GM21526 (cell line): ENCODE data around the gene ENPP1.
"Not testable (repeated sequence)": the region's sequence is repeated elsewhere in the genome, so short reads cannot be mapped to it uniquely, and the experiment has no call there.

Experiments
- ATAC-seq: cut with Tn5 transposase; IDR thresholded peaks from one replicate; pipeline ENCODE4 v1.9.1; 2021; ENCODE audit warnings: moderate library complexity; ENCODE audit not compliant: unreplicated experiment, low FRiP score

ENPP1 gene

GRCh38 chr6:131825946-131826345, 18.1 kb downstream of the ENPP1 start:
- no peak for ATAC-seq

DNA sequence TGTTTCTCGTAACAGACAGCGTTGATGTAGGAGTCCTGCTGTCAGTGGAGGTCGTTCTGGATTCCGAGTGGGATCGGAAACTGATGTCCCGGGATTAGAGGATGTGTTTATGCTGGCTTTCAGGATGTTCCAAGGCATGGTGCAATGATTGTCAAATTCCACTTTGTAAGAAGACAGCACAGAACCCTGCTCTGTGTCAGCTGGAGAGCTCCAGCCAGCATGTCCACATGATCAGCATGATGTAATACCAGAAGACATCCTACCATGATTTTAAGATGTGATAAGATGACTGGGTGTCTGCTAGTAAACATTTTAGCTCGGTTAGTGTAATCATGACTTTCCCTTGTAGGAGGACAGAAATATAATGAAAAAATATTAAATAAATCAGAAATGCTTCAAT, 20.3 kb downstream of the ENPP1 start:
- no peak for ATAC-seq

- no peak for ATAC-seq
Observed at GRCh38 chr6:131828951-131829350, 21.1 kb downstream of the ENPP1 start.

- ATAC-seq = no peak
Observed at GRCh38 chr6:131831392-131831791, 23.6 kb downstream of the ENPP1 start.

- ATAC-seq = no peak
Observed at GRCh38 chr6:131831886-131832285, 24.1 kb downstream of the ENPP1 start.

DNA sequence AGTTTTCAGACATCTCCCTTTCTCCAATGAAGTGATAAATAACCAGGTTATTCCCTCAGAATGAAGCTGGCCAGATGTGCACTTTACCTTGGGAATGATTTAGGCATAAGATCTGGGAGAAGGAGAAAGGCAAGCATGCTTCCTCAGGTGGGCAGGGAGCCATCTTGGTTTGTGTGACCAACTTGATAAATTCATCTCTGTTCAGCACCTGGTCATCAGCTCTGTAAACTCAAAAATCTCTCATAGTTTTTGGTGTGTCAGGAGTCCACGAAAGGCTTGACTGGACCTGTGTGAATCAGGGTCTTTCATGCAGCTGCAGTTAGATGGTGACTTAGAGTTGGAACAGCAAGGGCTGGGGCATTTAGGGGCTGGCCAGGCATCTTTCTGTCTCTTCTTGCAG, 24.5 kb downstream of the ENPP1 start:
- ATAC-seq = no peak

- ATAC-seq = no peak
Observed at GRCh38 chr6:131838051-131838450, 30.2 kb downstream of the ENPP1 start.

DNA sequence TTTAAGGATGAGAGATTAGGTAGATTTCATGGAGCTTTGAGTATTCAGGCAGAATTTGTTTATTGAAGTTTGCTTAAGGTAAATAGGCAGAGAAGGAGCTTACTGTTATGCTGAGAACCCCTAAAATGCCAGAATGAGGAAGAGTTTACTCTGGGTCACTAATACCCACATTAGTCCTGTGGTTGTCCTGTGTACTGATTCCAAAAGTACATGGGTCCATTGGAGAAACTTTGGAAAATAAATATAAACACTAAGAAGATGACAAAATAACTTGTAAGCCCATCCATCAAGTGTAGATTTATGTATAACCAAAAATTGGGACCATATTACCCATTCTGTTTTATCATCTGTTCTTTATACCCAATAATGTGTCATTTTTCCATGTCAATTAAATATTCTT, 31.6 kb downstream of the ENPP1 start:
- ATAC-seq = no peak

- ATAC-seq = no peak
Observed at GRCh38 chr6:131840441-131840840, 32.6 kb downstream of the ENPP1 start.

DNA sequence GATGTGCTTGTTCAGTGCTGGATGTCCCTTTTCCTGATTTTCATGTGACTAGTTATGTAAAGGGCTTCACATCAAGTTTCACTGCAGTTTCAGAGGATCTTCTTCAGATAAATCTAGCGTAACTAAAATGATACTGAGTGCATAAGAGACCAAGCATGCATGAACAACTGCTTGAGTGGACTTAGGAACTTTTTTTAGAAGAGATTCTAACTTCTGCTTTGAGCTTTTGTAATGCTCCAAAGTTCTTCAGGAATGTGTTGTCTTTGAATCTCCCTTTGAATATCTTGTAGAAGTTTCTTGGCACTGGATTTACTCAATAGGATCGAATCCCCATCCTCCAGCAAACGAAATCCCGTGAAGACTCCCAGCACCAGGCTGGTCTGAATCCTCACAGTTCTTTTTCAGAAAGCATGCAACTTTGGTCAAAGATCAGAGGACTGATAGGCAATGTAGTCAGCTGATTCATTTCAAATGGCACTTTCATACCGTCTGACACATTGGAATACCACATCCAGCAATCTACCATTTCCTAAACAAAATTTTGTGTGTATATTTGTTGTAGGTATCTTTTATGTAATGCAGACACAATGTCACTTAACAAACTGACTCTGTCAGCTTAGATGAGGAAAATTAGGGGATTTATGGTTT, 33.2 kb downstream of the ENPP1 start:
- no peak for ATAC-seq

- ATAC-seq = no peak
Observed at GRCh38 chr6:131843768-131844167, 35.9 kb downstream of the ENPP1 start.

- no peak for ATAC-seq
Observed at GRCh38 chr6:131844243-131844841, 36.5 kb downstream of the ENPP1 start.

DNA sequence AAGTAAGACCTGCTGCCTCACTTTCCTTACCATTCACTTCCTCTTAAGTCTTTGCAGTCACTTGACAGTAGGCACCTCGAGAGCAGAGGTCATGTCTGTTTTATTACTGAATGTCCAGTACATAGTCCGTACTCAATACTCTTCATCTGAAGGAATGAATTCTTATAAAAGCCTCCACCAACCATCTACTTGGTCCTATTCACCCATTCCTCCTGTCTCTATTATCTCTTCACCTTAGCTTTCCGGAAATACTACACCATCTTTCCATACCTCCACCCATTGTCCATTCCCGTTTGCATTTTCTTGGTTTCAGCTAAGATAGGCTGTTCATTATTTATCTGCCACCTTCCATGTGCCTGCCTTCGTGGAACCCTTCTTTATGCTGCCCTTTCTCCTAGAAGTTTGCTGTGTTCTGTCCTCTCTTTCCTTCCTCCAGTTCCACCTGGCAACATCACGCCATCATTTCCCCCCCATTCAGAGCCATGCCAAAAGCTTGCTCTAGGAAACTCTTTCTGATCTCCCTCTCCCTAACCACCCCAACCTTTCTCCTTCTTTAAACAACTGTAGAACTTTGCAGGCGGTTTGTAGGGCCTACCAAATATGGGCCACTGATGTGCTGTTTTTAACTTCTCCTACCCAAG, 38.3 kb downstream of the ENPP1 start:
- no peak for ATAC-seq

DNA sequence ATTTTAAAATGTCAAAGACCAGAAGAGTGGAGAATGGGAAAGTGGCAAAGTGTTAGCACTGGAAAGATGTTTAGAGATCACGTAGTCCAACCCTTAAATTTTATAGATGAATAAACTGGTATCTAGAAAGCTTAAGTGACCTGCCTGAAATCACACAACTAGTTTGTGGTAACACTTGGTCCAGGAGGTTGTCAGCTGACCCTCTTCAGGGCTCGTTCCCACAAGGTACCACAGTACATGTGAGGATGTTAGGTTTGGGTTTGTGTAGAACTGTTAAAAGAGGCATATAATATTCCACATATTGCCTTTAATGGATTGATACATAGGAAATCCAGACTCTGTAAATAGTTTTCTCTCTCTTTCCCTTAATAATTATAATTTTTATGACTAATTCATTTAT, 39.1 kb downstream of the ENPP1 start:
- ATAC-seq = no peak

DNA sequence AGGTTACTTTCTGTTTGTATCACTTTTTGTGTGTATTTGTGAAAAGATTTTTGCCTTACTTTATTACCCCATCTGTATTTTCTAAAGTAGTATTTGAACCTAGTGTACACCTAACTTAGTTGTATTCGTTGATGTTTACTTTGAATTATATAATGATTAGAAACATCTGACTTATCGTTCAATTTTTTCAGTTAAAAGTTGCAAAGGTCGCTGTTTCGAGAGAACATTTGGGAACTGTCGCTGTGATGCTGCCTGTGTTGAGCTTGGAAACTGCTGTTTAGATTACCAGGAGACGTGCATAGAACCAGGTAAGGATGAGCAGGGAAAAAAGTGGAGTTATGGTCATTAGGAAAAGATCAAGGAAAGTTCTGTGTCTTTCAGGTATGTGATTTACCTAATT, 42.0 kb downstream of the ENPP1 start:
- no peak for ATAC-seq

DNA sequence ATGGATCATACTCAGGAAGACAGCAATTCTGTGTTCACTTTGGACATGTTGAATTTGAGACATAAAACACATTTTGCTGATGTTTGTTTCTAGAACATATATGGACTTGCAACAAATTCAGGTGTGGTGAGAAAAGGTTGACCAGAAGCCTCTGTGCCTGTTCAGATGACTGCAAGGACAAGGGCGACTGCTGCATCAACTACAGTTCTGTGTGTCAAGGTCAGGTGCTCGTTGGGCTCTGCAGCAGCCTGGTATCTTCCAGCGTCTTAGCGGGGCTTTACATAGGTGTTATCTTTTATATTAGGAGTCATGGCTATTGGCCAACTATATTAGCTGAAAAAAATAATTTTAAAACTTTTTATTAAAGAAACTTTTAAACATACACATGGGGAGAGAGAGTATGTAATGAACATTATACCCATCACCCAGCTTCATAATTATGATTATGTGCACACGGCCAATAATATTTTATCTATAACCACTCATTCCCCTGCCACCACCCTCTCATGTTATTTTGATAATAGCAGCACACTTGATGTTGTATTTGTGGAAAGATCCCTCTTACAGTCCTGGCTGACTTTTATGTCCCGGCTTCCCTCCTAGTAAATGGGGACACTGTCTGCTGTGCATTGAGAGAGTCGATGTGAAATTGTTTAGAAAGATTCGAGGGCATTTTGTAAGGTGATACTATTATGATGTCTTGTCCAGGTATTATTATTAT, 43.4 kb downstream of the ENPP1 start:
- no peak for ATAC-seq

DNA sequence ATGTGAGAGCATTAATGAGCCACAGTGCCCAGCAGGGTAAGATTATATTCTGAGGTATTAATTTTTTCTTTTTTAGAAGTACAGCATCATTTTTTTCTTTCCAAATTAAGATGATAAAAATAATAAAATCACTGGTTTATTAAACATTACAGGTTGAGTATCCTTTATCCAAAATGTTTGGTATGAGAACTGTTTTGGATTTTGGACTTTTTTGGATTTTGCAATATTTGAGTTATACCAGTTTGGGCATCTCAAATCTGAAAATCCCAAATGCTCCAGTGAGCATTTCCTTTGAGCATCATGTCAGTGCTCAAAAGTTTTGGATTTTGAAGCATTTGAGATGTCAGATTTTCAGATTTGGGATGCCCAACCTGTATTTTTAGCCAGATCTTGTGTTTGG, 44.4 kb downstream of the ENPP1 start:
- no peak for ATAC-seq

- no peak for ATAC-seq
Observed at GRCh38 chr6:131854803-131855202, 47.0 kb downstream of the ENPP1 start.

DNA sequence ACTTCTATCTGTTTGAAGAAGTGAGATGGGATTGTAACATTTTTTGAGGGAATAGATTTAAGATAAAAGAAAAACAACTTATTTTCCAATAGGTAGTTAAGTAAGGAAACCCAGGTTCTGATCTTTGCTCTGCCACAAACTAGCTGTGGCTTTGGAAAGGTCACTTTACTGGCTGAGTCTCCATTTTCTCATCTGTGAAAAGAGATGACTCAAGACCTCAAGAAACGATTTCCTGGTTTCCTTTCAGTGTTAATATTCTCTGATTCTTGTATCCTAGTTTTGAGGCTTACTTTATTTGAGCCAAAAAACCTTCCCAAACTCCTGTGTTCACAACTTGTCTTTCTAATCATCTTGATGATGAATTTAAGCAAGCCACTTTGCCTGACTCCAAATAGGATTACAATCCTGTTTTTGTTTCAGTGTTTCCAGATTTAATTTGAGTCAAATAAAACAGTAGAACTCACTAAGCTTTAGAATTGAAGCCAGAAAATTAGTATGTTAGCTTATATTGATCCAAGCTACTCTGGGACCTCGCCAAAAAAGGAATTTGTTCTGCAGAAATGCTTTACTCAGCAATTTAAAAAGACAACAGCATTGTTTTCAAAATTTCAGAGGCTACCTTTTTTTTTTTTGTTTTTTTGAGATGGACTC, 51.1 kb downstream of the ENPP1 start:
- ATAC-seq = no peak

GRCh38 chr6:131859658-131860057, 51.8 kb downstream of the ENPP1 start:
- not testable (repeated sequence) for ATAC-seq

DNA sequence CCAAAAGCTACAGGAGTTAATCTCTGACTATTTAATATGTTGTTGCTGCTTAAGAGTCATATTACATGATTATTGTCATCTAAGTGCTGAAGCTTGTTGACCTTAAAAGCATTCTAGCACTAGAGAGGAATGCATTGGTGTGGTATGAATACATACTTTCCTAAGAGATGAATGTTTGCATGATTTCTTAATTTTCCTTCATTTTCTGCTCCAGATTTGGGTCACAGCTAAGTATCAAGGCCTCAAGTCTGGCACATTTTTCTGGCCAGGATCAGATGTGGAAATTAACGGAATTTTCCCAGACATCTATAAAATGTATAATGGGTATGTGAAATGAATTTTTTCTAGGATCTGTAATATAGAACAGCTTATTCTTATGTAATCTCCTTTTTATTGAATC, 53.6 kb downstream of the ENPP1 start:
- ATAC-seq = no peak
